Kidney (tissue), 14 donors: Measurements from ENCODE around the gene RSBN1. TPM values are rescaled to one million over a fixed set of nuclear protein-coding genes. Genes with fewer than 3 reads are reported as not detected.

ENCODE experiments used
- DNase-seq, 5 donors: peaks; one replicate each; pipeline ENCODE4 v3.0.0-alpha.2; 2013 to 2020
- FAIRE-seq: peaks from 2 replicates; lab custom pipeline; 2012; peaks lifted over from hg19 to GRCh38; lab: Jason Lieb, UNC
- H3K27ac ChIP-seq, 2 donors: one replicate each; pipeline ENCODE4 v1.7.0; 2013; ENCODE audit warnings: low read depth in 2 of 2, low read length in 2 of 2, inconsistent platforms in 1 of 2
- H3K27me3 ChIP-seq: one replicate; pipeline ENCODE4 v1.7.1; 2013; ENCODE audit warnings: low read length, inconsistent platforms; ENCODE audit not compliant: control insufficient read depth, insufficient read depth
- H3K36me3 ChIP-seq, 3 donors: one replicate each; pipeline versions ENCODE4 v1.7.0 to v1.7.1; 2013; ENCODE audit warnings: low read length in 3 of 3, control low read depth in 1 of 3, inconsistent platforms in 1 of 3; ENCODE audit not compliant: insufficient read depth in 3 of 3, control insufficient read depth in 2 of 3
- H3K4me1 ChIP-seq, 3 donors: one replicate each; pipeline versions ENCODE4 v1.7.0 to v1.7.1; 2013; ENCODE audit warnings: low read length in 3 of 3, inconsistent platforms in 1 of 3, low read depth in 1 of 3; ENCODE audit not compliant: control insufficient read depth in 2 of 3, insufficient read depth in 2 of 3
- H3K4me3 ChIP-seq, 3 donors: one replicate each; pipeline versions ENCODE4 v1.7.0 to v1.8.1; 2013; ENCODE audit warnings: low read length in 3 of 3, control low read depth in 1 of 3, inconsistent platforms in 1 of 3
- H3K9ac ChIP-seq, 3 donors: one replicate each; pipeline versions ENCODE4 v1.7.0 to v1.7.1; 2013; ENCODE audit warnings: low read length in 3 of 3, control low read depth in 1 of 3, inconsistent platforms in 1 of 3
- H3K9me3 ChIP-seq, 3 donors: one replicate each; pipeline versions ENCODE4 v1.7.0 to v1.7.1; 2013; ENCODE audit warnings: low read length in 3 of 3, control low read depth in 1 of 3, inconsistent platforms in 1 of 3; ENCODE audit not compliant: control insufficient read depth in 2 of 3, insufficient read depth in 1 of 3
- intact Hi-C: fragments of 100-400 bp; cut with DNase I; formaldehyde crosslinking; loops from one replicate; pipeline ENCODE4 v1.11.1; 2022
- polyA plus RNA-seq: library from polyadenylated mRNA; stranded (reverse); fragments of 350-450 nt; fragmentation: Illumina TruSeq; extraction: RNeasy Lipid Tissue Mini Kit (QIAGEN cat#74804); gene quantifications from one replicate; pipeline ENCODE4 v1.2.3, GENCODE V29; 2014; ENCODE audit warnings: low read depth, low replicate concordance; ENCODE audit not compliant: insufficient read depth
- total RNA-seq: library from RNA; stranded (reverse); fragmentation: NEBNext Ultra II Directional; extraction: Animal tissue kit (Norgen Biotek cat#: 25700); gene quantifications from one replicate; pipeline ENCODE4 v1.2.1, GENCODE V29; 2021
- TF ChIP-seq, protein P1 (sequence below): IDR thresholded peaks from 3 replicates; pipeline ENCODE4 v1.5.1; 2012; ENCODE audit warnings: mild to moderate bottlenecking, moderate library complexity, borderline replicate concordance; ENCODE audit not compliant: insufficient read depth; ENCODE audit errors: extremely low read depth
- donor health status: control.
- donor health status: control.
- donor health status: control.
- donor health status: control.
- donor health status: control.
- donor health status: DM: yes; HTN: yes; CAD: no.
- donor health status: Normal renal cell carcinoma (clear cell type).

RSBN1 gene
- total and polyA plus RNA-seq, 2 donors from 2014 or later, result 4.0 to 22.0 TPM

DNA sequence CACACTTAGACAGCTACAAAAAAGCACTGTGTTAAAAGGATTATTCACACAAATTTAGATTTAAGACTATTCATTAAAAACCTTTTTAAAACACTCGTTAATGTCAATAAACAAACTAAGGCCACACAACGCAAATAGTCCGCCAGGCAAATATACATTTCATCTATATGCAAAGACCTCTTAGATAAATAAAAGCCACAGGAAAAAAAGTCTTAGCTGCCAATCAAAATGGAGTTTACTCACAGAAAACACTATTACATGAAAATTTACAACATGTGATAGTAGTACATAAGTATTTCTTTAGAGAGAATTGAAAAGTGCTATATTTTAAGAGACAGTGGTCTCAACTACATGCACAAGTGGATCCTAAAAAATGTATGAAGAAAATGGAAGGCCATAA, 50.3 kb downstream of the RSBN1 start:
- Histone ChIP-seq H3K27ac (no peak overlapping the region), H3K36me3 (peaks cover 0 to 12% (median 4%) of the 10 kb centered on the region in 3 donors), H3K9ac (no peak overlapping the region), H3K4me3 (no peak overlapping the region), H3K27me3 (no peaks in the 10 kb centered on the region), H3K4me1 (peaks cover 0 to 3% (median 0%) of the 10 kb centered on the region in 3 donors), H3K9me3 (no peaks in the 10 kb centered on the region)
- DNase-seq, result no peak
- TF ChIP-seq, protein P1, sequence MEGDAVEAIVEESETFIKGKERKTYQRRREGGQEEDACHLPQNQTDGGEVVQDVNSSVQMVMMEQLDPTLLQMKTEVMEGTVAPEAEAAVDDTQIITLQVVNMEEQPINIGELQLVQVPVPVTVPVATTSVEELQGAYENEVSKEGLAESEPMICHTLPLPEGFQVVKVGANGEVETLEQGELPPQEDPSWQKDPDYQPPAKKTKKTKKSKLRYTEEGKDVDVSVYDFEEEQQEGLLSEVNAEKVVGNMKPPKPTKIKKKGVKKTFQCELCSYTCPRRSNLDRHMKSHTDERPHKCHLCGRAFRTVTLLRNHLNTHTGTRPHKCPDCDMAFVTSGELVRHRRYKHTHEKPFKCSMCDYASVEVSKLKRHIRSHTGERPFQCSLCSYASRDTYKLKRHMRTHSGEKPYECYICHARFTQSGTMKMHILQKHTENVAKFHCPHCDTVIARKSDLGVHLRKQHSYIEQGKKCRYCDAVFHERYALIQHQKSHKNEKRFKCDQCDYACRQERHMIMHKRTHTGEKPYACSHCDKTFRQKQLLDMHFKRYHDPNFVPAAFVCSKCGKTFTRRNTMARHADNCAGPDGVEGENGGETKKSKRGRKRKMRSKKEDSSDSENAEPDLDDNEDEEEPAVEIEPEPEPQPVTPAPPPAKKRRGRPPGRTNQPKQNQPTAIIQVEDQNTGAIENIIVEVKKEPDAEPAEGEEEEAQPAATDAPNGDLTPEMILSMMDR, result no peak
- no peak for FAIRE-seq
- intact Hi-C loops, result no loop called here

DNA sequence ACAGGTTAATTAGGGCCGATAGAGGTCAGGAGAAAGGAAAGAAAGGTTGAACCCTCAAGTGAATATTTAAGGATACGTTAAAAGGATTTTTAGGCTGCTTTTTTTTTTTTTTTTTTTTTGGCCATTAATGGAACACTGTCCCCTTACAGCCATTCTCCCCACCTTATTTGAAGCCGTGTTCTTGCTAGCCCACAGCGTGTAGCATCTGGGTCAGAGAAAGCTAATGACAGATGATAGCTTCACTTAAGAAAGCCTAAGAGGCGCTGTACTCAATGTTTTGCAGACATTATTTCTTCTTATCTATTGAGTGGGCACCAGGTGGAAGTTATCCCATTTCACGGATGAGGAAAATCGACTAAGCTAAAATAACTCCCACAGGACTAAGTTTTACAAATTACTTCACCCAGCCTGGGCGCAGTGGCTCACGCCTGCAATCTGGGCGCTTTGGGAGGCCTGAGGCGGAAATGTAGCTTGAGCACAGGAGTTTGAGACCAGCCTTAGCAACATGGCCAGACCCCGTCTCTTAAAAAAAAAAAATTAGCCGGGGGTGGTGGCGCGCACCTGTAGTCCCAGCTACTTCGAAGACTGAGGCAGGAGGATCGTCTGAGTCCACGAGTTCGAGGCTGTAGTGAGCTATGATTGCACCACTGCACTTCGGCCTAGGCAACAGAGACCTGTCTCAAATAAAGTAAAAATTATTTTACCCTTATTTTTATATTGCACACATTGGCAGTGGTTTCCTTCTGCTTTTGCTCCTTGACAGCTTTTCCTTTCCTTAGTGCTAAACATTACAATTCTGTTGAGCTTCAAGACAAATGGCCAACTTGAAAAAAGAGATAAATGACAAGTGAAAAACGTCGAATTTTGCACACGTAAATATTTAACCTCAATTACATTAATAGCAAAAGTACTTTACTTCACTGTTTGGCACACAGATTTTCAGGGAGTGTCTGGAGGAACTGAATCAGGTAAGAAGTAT, 51.9 kb downstream of the RSBN1 start:
- peak overlapping the region; percentile 95 to 97 (median 97) for H3K9ac ChIP-seq
- H3K27ac ChIP-seq, result peak overlapping the region in 1 of 2 donors; percentile 99
- intact Hi-C loops, result no loop called here
- DNase-seq, result peak in 3 of 5 donors; percentile 10 to 35 (median 14)
- TF ChIP-seq, protein P1, result no peak
- FAIRE-seq, result no peak
- peaks cover 0 to 3% (median 0%) of the 10 kb centered on the region in 3 donors for H3K36me3 ChIP-seq
- H3K4me1 ChIP-seq, result peaks cover 0 to 3% (median 0%) of the 10 kb centered on the region in 3 donors
- no peaks in the 10 kb centered on the region for H3K9me3 ChIP-seq
- peak overlapping the region; percentile 91 to 96 (median 95) for H3K4me3 ChIP-seq
- no peaks in the 10 kb centered on the region for H3K27me3 ChIP-seq

DNA sequence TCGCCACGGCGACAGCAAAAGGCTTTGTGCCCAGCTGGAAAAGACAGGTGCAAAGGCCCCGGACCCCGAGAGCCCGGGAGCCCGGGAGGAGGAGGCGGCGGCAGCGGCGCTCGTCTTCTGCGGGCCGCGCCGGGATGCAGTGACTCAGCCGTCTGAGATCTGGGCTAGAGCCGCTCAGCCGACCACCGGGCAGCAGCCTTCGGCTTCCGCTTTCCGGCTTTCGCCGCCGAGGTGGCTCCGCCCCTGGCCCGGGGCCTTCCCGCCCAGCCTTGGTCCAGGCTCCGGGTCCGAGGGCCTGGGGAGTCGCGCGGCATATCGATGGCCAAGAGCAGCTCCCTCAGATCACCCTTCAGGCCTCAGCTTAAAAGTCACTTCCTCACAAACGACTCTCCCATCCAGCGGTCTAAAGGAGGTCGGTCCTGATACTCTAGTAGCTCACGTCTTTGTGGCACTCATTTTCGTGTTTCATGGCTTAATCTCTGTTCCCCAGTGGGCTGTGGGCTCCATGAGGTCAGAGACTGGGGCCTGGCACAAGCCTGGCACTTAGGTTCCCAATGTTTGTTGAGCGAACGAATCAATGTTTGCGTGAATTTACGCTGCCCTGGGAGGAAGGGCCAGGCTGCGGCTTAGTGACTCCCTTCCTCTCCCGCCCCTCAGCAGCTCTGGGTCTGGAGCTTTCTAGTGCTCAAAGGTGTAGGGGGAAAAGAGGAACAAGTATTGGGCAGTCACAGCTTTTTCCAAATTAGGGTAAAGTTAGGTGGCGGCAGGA, 52.8 kb downstream of the RSBN1 start, which contains the start of gene PHTF1:
Gene PHTF1, minus strand, starts transcription at position 154 of the 769 bp plus-strand sequence. CDS start 783 bp downstream, outside the sequence.
- H3K9ac ChIP-seq, result peak within 1 kb of the TSS; percentile 95 to 97 (median 97)
- FAIRE-seq (no peak), DNase-seq (peak; percentile 77 to 93 (median 87))
- H3K27me3 ChIP-seq, result no peaks in the 10 kb centered on the region
- peak within 1 kb of the TSS; percentile 96 to 99 for H3K27ac ChIP-seq
- no peaks in the 10 kb centered on the region for H3K36me3 ChIP-seq
- TF ChIP-seq, protein P1, result no peak
- intact Hi-C loops, result no loop called here
- peak within 1 kb of the TSS; percentile 91 to 96 (median 95) for H3K4me3 ChIP-seq
- H3K4me1 ChIP-seq, result peaks cover 0 to 3% (median 0%) of the 10 kb centered on the region in 3 donors
- H3K9me3 ChIP-seq, result no peaks in the 10 kb centered on the region
